Spleen (tissue), 7 donors: Measurements from ENCODE around the gene FAM168B.

Experiments
- CTCF ChIP-seq, 11 experiments: fragments of 200-600 bp in 7 of 11; fragments of 450-650 bp in 4 of 11; sonication (generic) in 4 of 11; IDR thresholded peaks in 8 of 11; conservative IDR thresholded peaks in 3 of 11; 1 replicate in 7 of 11; 2 replicates in 4 of 11; pipeline versions ENCODE4 v1.4.0 to v1.8.0; 2016 to 2021; ENCODE audit warnings: antibody characterized with exemption in 11 of 11, inconsistent platforms in 4 of 11, mild to moderate bottlenecking in 1 of 11
- POLR2A ChIP-seq, 3 donors: fragments of 450-650 bp; IDR thresholded peaks; one replicate each; pipeline ENCODE4 v1.5.1; 2017; ENCODE audit warnings: antibody characterized with exemption in 3 of 3, mild to moderate bottlenecking in 1 of 3
- POLR2AphosphoS5 ChIP-seq, 3 donors: sonication (generic); formaldehyde crosslinking; IDR thresholded peaks; one replicate each; pipeline ENCODE4 v1.5.1; 2017; ENCODE audit warnings: antibody characterized with exemption in 3 of 3
- donor health status: DM: no; HTN: no; CAD: no; lungs with moderate emphysema.
- donor health status: DM: no; HTN: no; CAD: no.
- donor health status: DM: no; HTN: no; CAD: no.

- TF ChIP-seq CTCF (IDR thresholded peaks at IDR 0.05 in 8 of 11, conservative IDR thresholded peaks at IDR 0.05 in 3 of 11) (no peak), POLR2A (IDR thresholded peaks at IDR 0.05) (no peak), POLR2AphosphoS5 (IDR thresholded peaks at IDR 0.05) (no peak)
Measured at GRCh38 chr2:131052741-131053263, 40.5 kb downstream of the FAM168B start.
